ENCODE results near the gene PUSL1.

Gene PUSL1

DNA sequence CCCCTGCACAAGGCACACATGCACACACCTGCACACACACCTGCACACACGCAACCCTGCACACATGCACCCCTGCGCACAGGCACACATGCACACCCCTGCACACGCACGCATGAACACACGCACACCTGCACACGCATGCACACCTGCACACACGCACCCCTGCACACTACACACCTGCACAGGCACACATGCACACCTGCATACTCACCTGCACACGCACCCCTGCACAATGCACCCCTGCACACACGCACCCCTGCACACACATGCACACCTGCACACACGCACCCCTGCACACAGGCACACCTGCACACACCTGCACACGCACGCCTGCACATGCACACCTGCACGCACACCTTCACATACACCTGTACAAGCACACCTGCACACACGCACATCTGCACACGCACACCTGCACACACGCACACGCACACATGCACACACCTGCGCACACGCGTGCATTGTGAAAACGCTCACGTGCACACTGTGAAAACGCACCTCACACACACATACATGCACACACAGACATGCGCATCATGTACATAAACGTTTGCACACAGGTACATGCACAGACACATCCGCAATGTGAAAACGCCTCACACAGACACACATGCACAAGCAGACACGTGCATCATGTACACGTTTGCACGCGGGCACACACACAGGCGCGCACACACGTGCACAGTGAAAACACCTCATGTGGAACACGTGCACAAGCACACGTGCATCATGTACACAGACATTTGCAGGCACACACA lies 32.6 kb downstream of the PUSL1 start:
- H3K9me3 ChIP-seq (ENCODE audit: control insufficient read depth, low read length): no peaks in the 10 kb centered on the region
- 92% methylated on average over 36 of the region's 36 CpGs for WGBS, 2 experiments
- H3K27me3 ChIP-seq (ENCODE audit: control insufficient read depth, insufficient read depth, low read length, poor library complexity, severe bottlenecking): no peaks in the 10 kb centered on the region
- no peak overlapping the region for H3K27ac ChIP-seq (ENCODE audit: insufficient read depth, low read depth, low read length, poor library complexity, severe bottlenecking)
- H3K4me3 ChIP-seq (ENCODE audit: insufficient read depth, low read depth, low read length): no peak overlapping the region
- peaks cover 10% of the 10 kb centered on the region for H3K36me3 ChIP-seq (ENCODE audit: control insufficient read depth, insufficient read depth, low read length)
- no peaks in the 10 kb centered on the region for H3K4me1 ChIP-seq (ENCODE audit: control insufficient read depth, insufficient read depth, low read length)

DNA sequence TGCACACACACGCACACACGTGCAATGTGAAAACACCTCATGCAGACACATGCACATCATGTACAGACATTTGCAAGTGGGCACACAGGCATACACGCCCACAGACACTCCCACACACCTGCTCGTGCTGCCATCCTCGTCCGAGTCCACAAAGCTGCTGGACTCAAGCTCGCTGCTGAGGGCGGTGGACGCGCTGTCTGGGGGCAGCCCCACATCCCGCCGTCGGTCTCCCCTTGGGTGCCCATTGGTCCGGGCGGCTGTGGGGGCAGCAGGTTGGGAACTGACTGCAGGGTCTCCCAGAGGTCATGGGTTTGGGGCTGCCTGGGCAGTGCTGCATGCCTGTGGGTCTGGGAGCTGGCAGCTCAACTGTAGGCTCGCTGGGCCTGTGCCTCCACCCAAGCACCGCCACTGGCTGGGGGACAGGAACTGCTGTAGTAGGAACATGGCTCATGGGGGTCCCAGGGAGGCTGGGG lies 33.2 kb downstream of the PUSL1 start:
- Histone ChIP-seq H3K4me1 (ENCODE audit: control insufficient read depth, insufficient read depth, low read length) (no peaks in the 10 kb centered on the region), H3K27ac (ENCODE audit: insufficient read depth, low read depth, low read length, poor library complexity, severe bottlenecking) (no peak overlapping the region), H3K36me3 (ENCODE audit: control insufficient read depth, insufficient read depth, low read length) (peaks cover 10% of the 10 kb centered on the region), H3K4me3 (ENCODE audit: insufficient read depth, low read depth, low read length) (no peak overlapping the region), H3K9me3 (ENCODE audit: control insufficient read depth, low read length) (no peaks in the 10 kb centered on the region), H3K27me3 (ENCODE audit: control insufficient read depth, insufficient read depth, low read length, poor library complexity, severe bottlenecking) (no peaks in the 10 kb centered on the region)
- 97% methylated on average over 17 of the region's 17 CpGs for WGBS, 2 experiments

DNA sequence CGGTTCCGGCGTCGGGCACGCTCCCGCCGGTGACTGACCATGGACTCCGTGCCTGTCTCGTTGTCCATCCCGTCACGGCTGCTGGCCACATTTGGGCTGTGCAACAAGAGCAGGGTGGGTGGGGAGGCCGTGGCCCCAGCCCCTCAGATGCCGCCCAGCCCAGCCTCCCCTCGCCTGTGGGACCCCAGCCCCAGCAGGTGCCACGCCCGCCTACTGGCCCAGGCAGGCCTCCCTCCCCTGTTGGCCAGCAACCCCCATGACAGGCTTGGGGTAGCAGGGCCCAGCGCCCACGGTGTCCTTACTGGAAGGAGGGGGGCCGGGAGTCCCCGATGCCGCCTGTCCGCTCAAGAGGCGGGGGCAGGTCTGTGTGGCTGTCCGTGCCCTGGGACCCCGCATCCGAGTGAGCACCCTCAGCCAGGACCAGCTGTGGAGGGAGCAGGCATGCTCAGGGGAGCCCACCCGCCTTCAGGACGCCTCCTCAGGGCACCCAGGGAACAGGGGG lies 33.7 kb downstream of the PUSL1 start:
- Histone ChIP-seq H3K27ac (ENCODE audit: insufficient read depth, low read depth, low read length, poor library complexity, severe bottlenecking) (no peak overlapping the region), H3K4me1 (ENCODE audit: control insufficient read depth, insufficient read depth, low read length) (no peaks in the 10 kb centered on the region), H3K4me3 (ENCODE audit: insufficient read depth, low read depth, low read length) (no peak overlapping the region), H3K9me3 (ENCODE audit: control insufficient read depth, low read length) (no peaks in the 10 kb centered on the region), H3K36me3 (ENCODE audit: control insufficient read depth, insufficient read depth, low read length) (peaks cover 10% of the 10 kb centered on the region), H3K27me3 (ENCODE audit: control insufficient read depth, insufficient read depth, low read length, poor library complexity, severe bottlenecking) (no peaks in the 10 kb centered on the region)
- WGBS, 2 experiments: 96 to 97% methylated on average over 28 of the region's 28 CpGs

DNA sequence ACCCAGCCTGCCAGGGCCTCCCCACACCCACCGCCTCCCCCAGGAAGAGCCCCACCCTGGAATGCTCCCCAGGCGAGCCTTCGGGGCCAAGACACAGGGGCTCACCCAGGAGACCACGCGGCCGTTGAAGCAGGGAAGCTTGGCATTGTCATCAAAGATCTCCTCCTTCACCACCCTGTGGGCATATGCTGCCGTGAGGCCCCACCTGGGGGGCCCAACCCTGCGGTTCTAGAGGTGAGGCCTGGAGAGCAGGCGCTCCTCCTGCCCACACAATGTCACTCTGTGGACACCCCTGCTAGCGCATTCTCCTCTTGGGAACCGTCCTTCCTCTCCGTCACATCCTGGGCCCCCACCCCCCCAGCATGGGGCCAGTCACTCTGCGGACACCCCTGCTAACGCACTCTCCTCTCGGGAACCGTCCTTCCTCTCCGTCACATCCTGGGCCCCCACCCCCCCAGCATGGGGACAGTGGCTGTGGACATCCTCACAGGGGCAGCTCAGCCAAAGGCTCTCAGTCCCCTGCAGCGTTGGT lies 34.3 kb downstream of the PUSL1 start:
- WGBS, 2 experiments: 93 to 94% methylated on average over 18 of the region's 18 CpGs

DNA sequence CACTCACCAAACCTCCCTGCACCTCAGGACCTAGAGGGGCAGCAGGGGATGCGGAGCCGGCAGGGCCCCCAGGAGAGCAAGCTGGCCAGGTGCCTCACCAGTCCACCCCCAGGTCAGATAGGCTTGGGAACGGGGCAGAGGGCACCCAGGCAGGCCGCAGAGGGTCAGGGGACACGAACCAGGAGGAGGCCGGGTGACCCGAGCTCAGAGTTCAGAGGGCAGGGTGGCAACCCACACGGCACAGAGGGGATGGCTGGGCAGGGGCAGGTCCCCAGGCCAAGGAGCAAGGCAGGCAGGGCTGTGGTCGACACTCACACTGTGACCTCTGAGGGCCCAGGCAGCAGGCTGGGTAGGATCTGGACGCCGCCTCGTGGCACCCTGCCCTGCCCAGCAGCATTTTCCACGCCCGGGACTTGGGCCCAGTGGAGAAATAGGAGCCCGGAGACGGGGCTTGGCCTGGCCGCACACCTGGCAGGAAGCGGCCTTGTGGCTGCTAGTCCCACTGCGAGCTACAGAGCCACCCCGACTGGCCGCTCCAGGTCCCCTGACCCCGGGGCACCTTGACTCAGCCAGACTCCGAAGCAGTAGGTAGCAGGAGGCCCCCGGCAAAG lies 35.5 kb downstream of the PUSL1 start:
- H3K27ac ChIP-seq (ENCODE audit: insufficient read depth, low read depth, low read length, poor library complexity, severe bottlenecking): no peak overlapping the region
- peaks cover 10% of the 10 kb centered on the region for H3K36me3 ChIP-seq (ENCODE audit: control insufficient read depth, insufficient read depth, low read length)
- WGBS, 2 experiments: 95% methylated on average over 24 of the region's 24 CpGs
- no peak overlapping the region for H3K4me3 ChIP-seq (ENCODE audit: insufficient read depth, low read depth, low read length)
- H3K27me3 ChIP-seq (ENCODE audit: control insufficient read depth, insufficient read depth, low read length, poor library complexity, severe bottlenecking): no peaks in the 10 kb centered on the region
- peaks cover 7% of the 10 kb centered on the region for H3K4me1 ChIP-seq (ENCODE audit: control insufficient read depth, insufficient read depth, low read length)
- H3K9me3 ChIP-seq (ENCODE audit: control insufficient read depth, low read length): no peaks in the 10 kb centered on the region

More for the DNA sequence above, 34.3 kb downstream of the PUSL1 start:
- Histone ChIP-seq H3K9me3 (ENCODE audit: control insufficient read depth, low read length) (no peaks in the 10 kb centered on the region), H3K27ac (ENCODE audit: insufficient read depth, low read depth, low read length, poor library complexity, severe bottlenecking) (no peak overlapping the region), H3K4me3 (ENCODE audit: insufficient read depth, low read depth, low read length) (no peak overlapping the region), H3K4me1 (ENCODE audit: control insufficient read depth, insufficient read depth, low read length) (no peaks in the 10 kb centered on the region), H3K27me3 (ENCODE audit: control insufficient read depth, insufficient read depth, low read length, poor library complexity, severe bottlenecking) (no peaks in the 10 kb centered on the region), H3K36me3 (ENCODE audit: control insufficient read depth, insufficient read depth, low read length) (peaks cover 10% of the 10 kb centered on the region)

DNA sequence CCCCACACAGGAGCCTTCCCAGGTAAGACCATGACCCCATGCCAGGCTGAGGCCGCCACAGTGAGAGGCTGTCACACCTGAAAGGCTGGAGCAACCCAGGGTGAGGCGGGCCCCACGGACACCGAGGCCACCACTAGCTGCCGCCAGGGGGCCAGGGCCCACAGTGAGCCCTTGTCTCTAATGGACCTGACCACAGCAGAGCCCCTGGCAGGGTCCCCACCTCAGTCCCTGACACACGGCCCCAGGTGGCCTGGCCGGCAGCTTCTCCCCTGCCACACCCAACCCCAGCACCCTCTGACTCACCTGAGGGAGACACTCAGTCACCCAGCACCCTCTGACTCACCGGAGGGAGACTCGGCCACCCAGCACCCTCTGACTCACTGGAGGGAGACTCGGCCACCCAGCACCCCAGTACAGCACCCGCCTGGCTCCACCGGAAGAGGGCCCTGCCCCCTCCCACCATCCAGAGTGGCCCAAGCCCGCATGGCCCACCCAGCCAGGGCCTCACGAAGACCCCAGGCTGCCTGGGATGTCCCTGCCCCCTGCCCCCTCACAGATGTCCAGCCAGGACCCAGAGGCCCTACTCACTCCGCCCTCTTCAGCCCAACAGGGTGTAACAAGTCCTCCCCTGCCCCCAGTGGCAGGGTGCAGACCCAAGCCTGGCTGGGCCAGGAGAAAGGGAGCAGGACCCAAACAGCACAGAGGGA lies 36.4 kb downstream of the PUSL1 start:
- no peaks in the 10 kb centered on the region for H3K27me3 ChIP-seq (ENCODE audit: control insufficient read depth, insufficient read depth, low read length, poor library complexity, severe bottlenecking)
- H3K4me3 ChIP-seq (ENCODE audit: insufficient read depth, low read depth, low read length): no peak overlapping the region
- WGBS, 2 experiments: 87 to 88% methylated on average over 15 of the region's 15 CpGs
- peaks cover 10% of the 10 kb centered on the region for H3K36me3 ChIP-seq (ENCODE audit: control insufficient read depth, insufficient read depth, low read length)
- H3K9me3 ChIP-seq (ENCODE audit: control insufficient read depth, low read length): no peaks in the 10 kb centered on the region
- peaks cover 7% of the 10 kb centered on the region for H3K4me1 ChIP-seq (ENCODE audit: control insufficient read depth, insufficient read depth, low read length)
- no peak overlapping the region for H3K27ac ChIP-seq (ENCODE audit: insufficient read depth, low read depth, low read length, poor library complexity, severe bottlenecking)

DNA sequence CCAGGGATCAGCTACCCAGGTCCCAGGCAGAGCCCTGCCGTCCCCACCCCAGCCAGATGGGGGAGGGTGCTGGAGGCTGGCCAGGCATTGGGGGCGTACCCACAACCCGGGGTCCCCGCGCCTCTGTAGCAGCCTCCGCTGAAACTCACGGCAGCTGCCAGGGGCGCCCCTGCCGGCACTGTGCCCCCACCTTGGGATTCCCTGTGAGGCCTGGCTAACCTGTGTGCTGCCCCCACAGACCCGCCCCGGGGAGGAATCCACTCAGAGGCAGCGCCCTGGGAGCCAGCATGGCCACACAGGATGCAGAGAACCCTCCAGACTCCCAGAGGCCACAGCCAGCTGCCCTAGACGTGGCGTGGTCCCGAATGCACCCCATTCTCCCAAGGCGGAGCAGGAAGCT lies 37.0 kb downstream of the PUSL1 start:
- H3K4me1 ChIP-seq (ENCODE audit: control insufficient read depth, insufficient read depth, low read length): peaks cover 7% of the 10 kb centered on the region
- no peak overlapping the region for H3K27ac ChIP-seq (ENCODE audit: insufficient read depth, low read depth, low read length, poor library complexity, severe bottlenecking)
- peaks cover 10% of the 10 kb centered on the region for H3K36me3 ChIP-seq (ENCODE audit: control insufficient read depth, insufficient read depth, low read length)
- no peaks in the 10 kb centered on the region for H3K27me3 ChIP-seq (ENCODE audit: control insufficient read depth, insufficient read depth, low read length, poor library complexity, severe bottlenecking)
- H3K4me3 ChIP-seq (ENCODE audit: insufficient read depth, low read depth, low read length): no peak overlapping the region
- WGBS, 2 experiments: 93 to 96% methylated on average over 16 of the region's 16 CpGs
- H3K9me3 ChIP-seq (ENCODE audit: control insufficient read depth, low read length): no peaks in the 10 kb centered on the region

DNA sequence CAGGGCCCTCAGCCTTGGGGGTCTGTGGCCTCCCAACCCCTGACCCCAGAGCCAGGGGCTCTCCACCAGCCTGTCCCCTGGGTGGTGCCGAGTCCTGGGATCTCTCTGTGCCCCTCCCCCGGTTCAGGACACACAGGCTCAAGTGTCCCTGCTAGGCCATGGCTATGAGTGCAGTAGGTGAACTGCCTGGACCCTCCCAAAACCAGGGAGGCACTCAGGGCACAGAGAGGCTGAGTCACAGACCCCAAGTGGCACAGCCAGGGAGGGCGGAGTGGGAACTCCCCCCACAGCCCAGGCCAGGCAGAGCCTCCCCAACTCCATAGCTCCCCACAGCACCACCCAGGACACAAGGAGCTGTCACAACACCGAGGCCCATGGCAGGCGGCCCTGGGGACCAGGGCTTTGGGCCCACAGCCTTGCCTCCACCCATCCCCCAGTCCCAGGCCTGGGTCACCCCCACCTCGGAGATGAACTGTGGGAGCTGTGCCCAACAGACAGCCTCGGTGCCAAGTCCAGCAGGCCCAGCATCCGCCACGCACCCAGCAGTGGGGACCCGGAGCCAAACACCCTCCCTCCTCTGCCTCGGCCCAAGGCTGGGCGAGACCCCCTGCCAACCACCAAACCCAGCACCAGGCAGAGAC lies 37.6 kb downstream of the PUSL1 start:
- Histone ChIP-seq H3K36me3 (ENCODE audit: control insufficient read depth, insufficient read depth, low read length) (peaks cover 8% of the 10 kb centered on the region), H3K4me3 (ENCODE audit: insufficient read depth, low read depth, low read length) (no peak overlapping the region), H3K27me3 (ENCODE audit: control insufficient read depth, insufficient read depth, low read length, poor library complexity, severe bottlenecking) (no peaks in the 10 kb centered on the region), H3K27ac (ENCODE audit: insufficient read depth, low read depth, low read length, poor library complexity, severe bottlenecking) (no peak overlapping the region), H3K9me3 (ENCODE audit: control insufficient read depth, low read length) (no peaks in the 10 kb centered on the region), H3K4me1 (ENCODE audit: control insufficient read depth, insufficient read depth, low read length) (peaks cover 7% of the 10 kb centered on the region)
- 92 to 95% methylated on average over 12 of the region's 12 CpGs for WGBS, 2 experiments

DNA sequence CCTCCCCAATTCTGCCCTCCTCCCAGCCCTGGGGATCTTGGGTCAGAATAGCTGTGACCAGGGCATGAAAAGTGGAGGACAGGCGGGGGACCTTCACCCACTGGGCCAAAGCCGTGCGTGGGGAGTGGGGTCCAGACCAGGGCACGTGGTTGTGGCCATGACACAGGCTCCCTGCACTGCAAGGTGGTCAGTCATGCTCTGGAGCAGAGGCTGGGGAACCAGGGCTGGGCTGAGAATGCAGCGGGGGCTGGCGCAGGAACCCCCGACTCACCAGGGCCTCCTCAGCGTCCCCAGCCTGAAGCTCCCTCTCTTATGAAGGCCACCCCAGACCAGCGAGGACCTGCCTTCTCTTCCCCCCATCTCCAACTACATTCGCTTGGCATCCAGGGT lies 38.1 kb downstream of the PUSL1 start:
- no peak overlapping the region for H3K27ac ChIP-seq (ENCODE audit: insufficient read depth, low read depth, low read length, poor library complexity, severe bottlenecking)
- 92 to 96% methylated on average over 10 of the region's 10 CpGs for WGBS, 2 experiments
- peaks cover 8% of the 10 kb centered on the region for H3K4me1 ChIP-seq (ENCODE audit: control insufficient read depth, insufficient read depth, low read length)
- H3K36me3 ChIP-seq (ENCODE audit: control insufficient read depth, insufficient read depth, low read length): peaks cover 3% of the 10 kb centered on the region
- H3K9me3 ChIP-seq (ENCODE audit: control insufficient read depth, low read length): no peaks in the 10 kb centered on the region
- H3K4me3 ChIP-seq (ENCODE audit: insufficient read depth, low read depth, low read length): no peak overlapping the region
- H3K27me3 ChIP-seq (ENCODE audit: control insufficient read depth, insufficient read depth, low read length, poor library complexity, severe bottlenecking): no peaks in the 10 kb centered on the region

Measured in ectodermal cell (in vitro differentiated cells).